Measurements from ENCODE around the gene RERE. TPM values are rescaled to one million over a fixed set of nuclear protein-coding genes. Genes with fewer than 3 reads are reported as not detected.

The RERE gene
- total RNA-seq, 1 donor from 2014 or later: 78.2 TPM

DNA sequence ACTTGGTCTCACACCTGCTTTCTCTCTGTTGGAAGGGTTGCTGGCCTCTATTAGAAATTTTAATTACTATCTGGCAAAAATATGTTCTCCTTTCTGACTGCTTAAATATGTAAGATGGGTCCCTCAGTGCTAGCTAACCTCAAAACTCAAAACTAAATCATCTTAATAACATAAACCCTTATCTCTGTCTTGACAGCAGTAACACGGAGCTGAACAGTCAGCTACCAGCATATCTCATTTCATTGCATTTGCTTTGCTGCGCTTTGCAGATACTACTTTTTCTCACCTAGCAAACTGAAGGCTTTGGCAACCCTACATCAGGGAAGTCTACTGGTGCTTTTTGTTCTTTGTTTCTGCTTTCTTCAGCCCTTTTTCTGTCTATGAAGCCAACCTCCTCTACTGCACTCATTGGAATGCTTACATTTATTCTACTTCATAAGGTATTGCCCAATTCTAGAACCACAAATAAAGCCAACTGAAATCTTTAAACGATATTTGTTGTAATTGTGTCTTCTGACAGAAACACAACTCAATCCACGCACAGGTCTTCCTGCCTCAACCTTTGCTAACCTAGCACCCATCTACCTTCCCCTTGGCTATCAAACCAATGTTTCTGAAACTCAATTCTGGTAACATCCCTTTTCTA, 95.6 kb downstream of the RERE start:
- intact Hi-C loops (cut with micrococcal nuclease): loop anchor here (10.0 kb wide), 1 partner anchor 707 kb away; no protein-coding TSS in a partner anchor

DNA sequence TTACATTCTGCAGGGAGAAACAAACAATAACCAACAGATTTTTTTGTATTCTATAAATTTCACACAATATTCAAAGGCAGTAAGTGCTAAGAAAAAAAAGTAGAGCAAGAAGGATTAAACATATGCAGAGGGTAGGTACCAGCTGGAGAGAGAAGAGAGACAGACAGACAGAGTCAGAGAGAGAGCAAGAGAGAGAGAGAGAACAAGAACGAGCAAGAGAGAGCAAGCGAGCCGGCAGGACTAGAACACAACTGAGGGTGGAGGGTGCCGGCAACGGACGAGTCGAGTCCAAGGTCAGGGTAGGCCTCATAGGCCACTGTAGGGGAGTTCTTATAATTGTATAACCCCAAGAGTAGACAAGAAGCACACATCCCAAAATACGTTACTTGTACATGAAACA, 97.1 kb downstream of the RERE start:
- intact Hi-C loops (cut with micrococcal nuclease): loop anchor here (10.0 kb wide), 1 partner anchor 706 kb away; no protein-coding TSS in a partner anchor

DNA sequence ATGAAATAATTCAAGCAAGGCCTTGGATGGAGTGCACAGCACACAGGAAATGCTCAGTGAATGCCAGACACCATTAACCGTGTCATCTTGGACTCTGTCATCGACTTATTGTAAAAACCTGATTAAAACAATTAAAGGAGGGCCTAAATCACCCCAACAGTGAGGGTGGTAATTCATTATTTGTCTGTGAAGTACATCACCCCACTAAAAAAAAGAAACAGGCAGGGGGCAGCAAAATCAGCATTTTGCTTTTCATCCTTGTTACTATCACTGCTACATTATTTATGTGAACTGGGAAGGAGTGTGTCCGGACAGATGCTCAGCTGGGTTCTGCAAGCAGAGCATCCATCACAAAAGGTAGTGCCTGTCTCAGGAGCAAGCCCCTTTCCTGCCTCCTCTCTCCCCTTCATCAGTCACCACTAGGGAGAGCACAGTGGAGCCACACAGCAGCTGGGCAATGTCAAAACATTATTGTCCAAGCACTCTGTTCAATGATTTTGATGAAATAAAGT, 98.5 kb downstream of the RERE start:
- intact Hi-C loops (cut with micrococcal nuclease): loop anchor here (2.0 kb wide), 1 partner anchor 16 kb away; no protein-coding TSS in a partner anchor

GRCh38 chr1:8717148-8717547, 100.3 kb downstream of the RERE start:
- intact Hi-C loops (cut with micrococcal nuclease): no loop called here

DNA sequence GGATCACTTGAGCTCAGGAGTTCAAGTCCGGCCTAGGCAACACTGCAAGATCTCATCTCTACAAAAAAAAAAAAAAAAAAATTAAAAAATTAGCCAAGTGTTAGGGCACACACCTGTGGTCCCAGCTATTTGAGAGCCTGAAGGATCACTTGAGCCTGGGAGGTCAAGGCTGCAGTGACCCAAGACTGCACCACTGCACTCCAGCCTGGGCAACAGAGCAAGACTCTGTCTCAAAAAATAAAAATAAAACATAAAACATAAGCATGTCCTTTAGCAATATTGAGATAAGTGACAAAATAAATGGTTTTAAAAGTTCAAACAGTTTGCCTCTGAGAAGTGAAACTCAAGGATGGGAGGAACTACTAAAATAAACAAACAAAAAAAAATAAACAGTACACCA, 101.2 kb downstream of the RERE start:
- intact Hi-C loops (cut with micrococcal nuclease): no loop called here

DNA sequence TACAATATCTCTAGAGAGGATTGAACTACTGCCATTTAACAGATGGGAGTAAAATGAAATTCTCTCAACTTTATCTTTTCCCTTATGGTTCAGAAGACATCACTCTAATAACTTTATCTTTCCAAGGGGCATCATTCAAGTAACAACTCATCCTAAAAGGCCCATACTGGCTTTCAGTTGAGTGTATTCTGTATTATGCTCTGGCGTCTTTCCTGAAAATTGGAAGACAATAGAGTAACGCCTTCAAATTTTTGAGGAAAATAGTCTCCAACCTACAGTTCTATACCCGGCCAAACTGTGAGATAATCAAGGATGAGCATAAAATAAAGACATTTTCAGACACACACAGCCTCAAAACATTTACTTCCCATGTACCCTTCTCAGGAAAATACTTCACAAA, 103.3 kb downstream of the RERE start:
- intact Hi-C loops (cut with micrococcal nuclease): no loop called here

DNA sequence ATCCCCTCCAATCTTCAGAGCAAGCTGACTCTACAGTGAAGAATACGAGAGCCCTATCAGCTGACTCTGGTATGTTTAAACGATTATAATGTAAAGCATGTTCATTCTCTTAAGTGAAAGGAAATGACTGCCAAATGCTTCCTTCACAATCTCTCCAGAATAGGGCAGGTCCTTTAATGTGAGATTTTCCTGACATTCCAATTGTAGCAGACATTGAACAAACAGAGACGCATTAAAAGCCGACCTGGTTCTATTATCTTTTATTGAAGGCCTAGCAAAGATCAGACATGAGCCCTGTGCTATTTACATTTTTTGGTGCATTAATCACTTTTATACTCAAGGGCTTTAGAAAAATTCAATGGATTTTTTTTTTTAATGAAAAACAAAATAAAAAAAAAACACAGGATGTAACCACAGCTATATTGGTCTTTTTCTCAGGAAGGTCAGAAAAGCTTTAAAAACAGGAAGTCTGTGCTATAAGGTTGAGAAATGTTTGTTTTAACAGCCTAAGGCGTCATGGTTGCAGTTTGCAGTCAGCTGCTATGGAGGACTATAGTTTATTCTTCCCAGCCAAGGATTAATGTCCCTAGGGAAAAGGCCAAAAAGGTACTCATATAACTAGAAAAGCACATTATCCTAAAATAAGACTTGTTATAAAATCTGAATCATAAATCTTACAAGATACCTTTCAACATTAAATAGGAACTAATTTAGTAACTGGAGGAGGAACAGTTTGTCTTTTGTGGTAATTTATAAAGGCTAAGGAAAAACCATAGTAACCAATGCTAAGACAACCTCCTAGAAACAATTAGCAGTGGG, 104.8 kb downstream of the RERE start:
- intact Hi-C loops (cut with micrococcal nuclease): loop anchor here (1.0 kb wide), 1 partner anchor 11 kb away; no protein-coding TSS in a partner anchor

- intact Hi-C loops (cut with micrococcal nuclease): loop anchor here (1.0 kb wide), 1 partner anchor 11 kb away; no protein-coding TSS in a partner anchor
Measured at GRCh38 chr1:8711873-8712412, 105.5 kb downstream of the RERE start.

DNA sequence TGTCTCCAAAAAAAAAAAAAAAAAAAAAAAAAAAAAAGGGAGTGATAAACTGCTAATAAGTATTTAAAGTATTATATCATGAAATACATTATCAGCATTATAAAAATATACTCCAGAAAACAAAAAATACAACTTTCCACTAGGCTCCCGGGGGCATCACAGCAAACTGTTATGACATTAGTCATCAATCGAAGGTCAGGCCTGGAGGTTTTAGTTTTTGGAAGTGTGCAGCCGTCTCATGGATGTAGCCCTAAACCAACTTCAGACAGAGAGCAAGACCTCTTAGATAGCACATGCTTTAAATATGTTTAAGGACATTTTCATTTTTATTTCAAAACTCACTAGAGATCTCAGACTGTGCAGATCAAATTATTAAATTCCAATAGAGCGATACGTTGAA, 106.3 kb downstream of the RERE start:
- intact Hi-C loops (cut with micrococcal nuclease): no loop called here

DNA sequence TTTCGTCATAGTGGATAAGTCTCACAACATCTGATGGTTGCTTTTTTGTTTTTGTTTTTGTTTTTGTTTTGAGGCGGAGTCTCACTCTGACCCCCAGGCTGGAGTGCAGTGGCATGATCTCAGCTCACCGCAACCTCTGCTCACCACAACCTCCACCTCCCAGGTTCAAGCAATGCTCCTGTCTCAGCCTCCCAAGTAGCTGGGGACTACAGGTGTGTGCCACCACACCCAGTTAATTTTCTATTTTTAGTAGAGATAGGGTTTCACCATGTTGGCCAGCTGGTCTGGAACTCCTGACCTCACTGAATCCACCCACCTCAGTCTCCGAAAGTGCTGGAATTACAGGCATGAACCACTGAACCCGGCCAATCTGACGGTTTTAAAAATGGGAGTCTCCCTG, 109.2 kb downstream of the RERE start:
- intact Hi-C loops (cut with micrococcal nuclease): no loop called here

DNA sequence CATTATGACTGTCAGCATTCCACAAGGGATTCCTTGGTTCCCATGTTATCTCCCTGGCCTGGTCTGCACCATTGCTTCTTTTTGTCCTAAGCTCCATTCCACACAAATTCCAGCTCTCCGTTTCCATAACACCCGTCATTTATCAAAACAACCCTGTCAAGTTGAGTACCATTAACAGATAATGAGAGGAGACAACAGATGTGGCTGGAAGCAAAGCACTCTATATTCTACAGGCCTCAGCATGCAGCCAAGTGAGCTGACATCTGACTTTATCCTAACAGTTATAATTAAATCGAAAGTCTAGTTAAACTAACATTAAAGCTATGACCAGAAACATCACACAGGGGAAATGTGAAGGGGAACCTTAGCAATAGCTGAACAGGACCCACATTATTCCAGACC, 110.4 kb downstream of the RERE start:
- intact Hi-C loops (cut with micrococcal nuclease): no loop called here

- intact Hi-C loops (cut with micrococcal nuclease): no loop called here
Measured at GRCh38 chr1:8706291-8706690, 111.1 kb downstream of the RERE start.

DNA sequence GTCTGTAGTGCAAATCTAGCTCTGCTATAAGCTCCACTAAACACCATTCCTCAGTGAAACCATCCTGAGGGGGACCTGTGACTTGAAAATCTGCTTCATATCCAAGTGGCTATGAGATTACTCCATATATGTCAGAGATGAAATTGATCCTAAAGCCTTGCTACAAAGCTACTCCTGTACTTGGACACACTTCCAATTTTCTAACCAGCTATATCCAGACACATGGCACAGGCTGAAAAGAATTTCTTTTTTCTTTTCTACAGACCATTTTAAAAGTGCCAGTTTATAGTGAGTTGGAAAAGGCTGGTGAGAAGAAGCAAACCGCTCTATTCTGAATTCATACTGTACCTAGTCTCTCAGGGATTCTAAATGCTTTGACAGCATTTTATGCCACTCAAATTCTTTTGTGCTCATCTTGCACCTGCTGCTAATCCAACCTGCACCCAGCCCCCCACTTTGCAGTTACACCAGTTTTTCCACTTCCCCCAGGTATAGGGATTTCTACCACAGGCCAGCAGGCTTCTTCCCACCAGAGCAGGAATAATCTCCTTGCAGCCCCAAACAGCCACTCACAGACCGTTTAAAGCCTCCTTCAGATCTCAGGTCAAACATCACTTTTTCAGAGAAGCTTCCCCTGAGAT, 112.5 kb downstream of the RERE start:
- intact Hi-C loops (cut with micrococcal nuclease): no loop called here

GRCh38 chr1:8702850-8703810, 114.3 kb downstream of the RERE start:
- intact Hi-C loops (cut with micrococcal nuclease): loop anchor here (1.0 to 2.0 kb wide), 2 partner anchors 16 to 113 kb away; no protein-coding TSS in a partner anchor

DNA sequence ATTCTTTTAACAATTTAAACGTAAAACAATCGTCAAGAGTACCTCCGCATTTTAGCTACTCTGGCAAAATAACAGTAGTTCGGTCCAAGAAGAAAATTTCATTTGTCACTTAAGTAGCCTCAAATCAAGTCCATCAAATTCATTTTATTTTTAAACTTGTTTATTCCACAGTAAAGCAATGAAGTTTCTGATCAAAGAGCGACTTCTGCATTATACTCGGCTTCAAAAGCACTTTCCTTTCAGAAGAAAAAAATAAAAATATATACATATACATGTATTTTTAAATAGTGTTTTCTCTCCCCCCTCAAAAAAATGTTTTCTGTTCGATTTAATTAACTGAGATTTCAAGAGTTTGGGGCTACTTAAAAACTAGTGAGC, 115.0 kb downstream of the RERE start:
- intact Hi-C loops (cut with micrococcal nuclease): loop anchor here (2.0 kb wide), 1 partner anchor 16 kb away; no protein-coding TSS in a partner anchor

DNA sequence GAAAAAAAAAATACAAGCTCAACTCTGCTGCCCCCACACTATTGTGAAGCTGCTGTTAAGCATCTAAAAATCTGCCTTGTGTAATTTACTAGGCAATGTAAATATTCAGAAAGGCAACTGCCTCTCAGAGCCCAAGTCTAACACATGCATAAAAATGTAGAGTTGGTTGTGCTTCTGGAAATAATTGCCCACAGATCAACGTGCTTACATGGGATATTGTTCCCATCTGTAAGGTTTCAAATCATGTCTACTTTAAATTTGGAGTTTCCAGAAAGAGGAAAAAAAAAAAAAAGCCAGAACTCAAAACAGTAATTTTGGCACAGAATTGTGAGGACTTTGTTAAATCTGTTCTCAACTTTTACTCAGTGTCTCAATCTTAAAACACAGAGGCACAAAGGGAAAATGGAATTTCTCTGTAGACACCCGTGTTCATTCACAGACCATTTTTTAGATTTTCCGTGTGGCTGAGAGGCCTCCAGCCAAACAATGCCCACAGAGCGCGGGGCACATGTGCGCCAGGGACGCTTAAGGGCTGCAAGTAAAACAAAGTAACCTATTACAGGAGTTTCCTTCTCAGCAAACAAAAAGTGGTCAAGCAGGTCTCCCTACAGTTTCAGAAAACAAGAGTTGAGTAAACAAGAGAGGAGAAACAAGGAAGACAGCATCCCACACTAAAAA, 115.5 kb downstream of the RERE start:
- intact Hi-C loops (cut with micrococcal nuclease): loop anchor here (1.0 to 2.0 kb wide), 9 partner anchors 10 to 278 kb away; partner anchors contain the start of gene ENO1

GRCh38 chr1:8699679-8700078, 117.8 kb downstream of the RERE start:
- intact Hi-C loops (cut with micrococcal nuclease): loop anchor here (2.0 kb wide), 1 partner anchor 179 kb away; the partner anchor contains the start of gene ENO1

GRCh38 chr1:8698937-8699447, 118.4 kb downstream of the RERE start:
- intact Hi-C loops (cut with micrococcal nuclease): no loop called here

- intact Hi-C loops (cut with micrococcal nuclease): no loop called here
Measured at GRCh38 chr1:8698012-8698630, 119.3 kb downstream of the RERE start.
